ENCODE data around the gene EPHA7.

The EPHA7 gene

GRCh38 chr6:93294879-93295278, 124.5 kb downstream of the EPHA7 start:
- no peak for DNase-seq (ENCODE audit: low read depth)
- H3K4me3 ChIP-seq (ENCODE audit: low read length): no peak overlapping the region
- no peak for TF ChIP-seq CTCF (conservative IDR thresholded peaks at IDR 0.05; ENCODE audit: low read depth, low read length)

- no peak for DNase-seq (ENCODE audit: low read depth)
- no peak for TF ChIP-seq CTCF (conservative IDR thresholded peaks at IDR 0.05; ENCODE audit: low read depth, low read length)
- H3K4me3 ChIP-seq (ENCODE audit: low read length): no peak overlapping the region
Observed at GRCh38 chr6:93293872-93294271, 125.5 kb downstream of the EPHA7 start.

DNA sequence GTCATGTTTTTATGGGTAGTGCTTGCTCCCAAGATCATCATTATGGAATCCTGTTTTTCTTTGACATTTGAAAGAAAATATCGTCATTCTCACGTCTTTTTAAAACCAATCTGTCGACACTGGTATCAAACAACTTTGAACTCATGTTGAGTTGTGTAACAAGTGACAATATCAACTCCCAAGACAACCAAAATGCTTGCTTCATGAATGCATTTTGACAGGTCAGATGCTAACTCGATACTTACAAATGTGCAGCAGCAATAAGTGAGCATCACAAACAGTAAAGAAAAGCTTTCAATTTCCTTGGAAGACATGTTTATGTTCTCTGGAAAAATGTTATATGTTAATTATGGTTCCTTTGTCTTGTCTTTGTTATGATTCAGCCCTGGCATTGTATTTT, 125.9 kb downstream of the EPHA7 start:
- no peak for TF ChIP-seq CTCF (conservative IDR thresholded peaks at IDR 0.05; ENCODE audit: low read depth, low read length)
- no peak for DNase-seq (ENCODE audit: low read depth)
- no peak overlapping the region for H3K4me3 ChIP-seq (ENCODE audit: low read length)

- no peak for DNase-seq (ENCODE audit: low read depth)
- TF ChIP-seq CTCF (conservative IDR thresholded peaks at IDR 0.05; ENCODE audit: low read depth, low read length): no peak
- no peak overlapping the region for H3K4me3 ChIP-seq (ENCODE audit: low read length)
Observed at GRCh38 chr6:93282521-93283031, 136.8 kb downstream of the EPHA7 start.

DNA sequence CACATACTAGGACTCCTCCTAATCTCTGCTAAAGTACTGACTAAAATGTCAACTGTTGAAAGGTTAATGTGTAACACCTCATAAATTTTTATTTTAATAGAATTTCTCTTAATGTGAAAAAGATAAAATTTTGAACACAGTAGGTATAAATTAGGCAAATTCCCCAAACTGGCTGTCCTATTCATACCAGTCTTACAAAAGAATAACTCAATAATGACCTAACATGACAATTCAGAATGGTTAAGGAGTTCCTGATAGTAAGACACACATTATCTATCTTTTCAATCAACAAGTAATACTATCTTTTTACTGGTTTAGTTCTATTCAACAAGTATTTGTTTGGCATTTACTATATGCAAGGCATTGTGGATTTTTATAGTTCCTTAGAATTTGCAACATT, 141.1 kb downstream of the EPHA7 start:
- no peak overlapping the region for H3K4me3 ChIP-seq (ENCODE audit: low read length)
- TF ChIP-seq CTCF (conservative IDR thresholded peaks at IDR 0.05; ENCODE audit: low read depth, low read length): no peak
- no peak for DNase-seq (ENCODE audit: low read depth)

GRCh38 chr6:93272896-93273295, 146.5 kb downstream of the EPHA7 start:
- no peak for TF ChIP-seq CTCF (conservative IDR thresholded peaks at IDR 0.05; ENCODE audit: low read depth, low read length)
- no peak overlapping the region for H3K4me3 ChIP-seq (ENCODE audit: low read length)
- DNase-seq (ENCODE audit: low read depth): no peak

DNA sequence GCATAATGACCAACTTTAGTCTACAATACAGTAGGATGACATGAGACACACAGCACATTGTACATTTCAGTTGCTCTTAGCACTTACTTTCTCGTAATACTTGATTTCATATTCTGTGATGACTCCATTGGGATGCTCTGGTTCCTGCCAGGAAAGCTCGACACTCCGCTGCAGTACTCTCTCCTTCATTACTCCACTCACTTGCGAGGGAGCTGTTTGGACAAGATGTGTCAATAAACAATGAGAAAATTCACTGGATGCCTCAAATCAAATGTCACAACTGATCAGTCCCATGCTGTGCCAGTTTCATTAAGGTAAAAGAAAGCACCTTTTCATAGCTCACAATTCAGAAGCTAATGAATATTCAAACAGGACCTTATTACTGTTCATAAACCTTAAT, 147.1 kb downstream of the EPHA7 start:
- no peak for DNase-seq (ENCODE audit: low read depth)
- no peak overlapping the region for H3K4me3 ChIP-seq (ENCODE audit: low read length)
- TF ChIP-seq CTCF (conservative IDR thresholded peaks at IDR 0.05; ENCODE audit: low read depth, low read length): no peak

All from retinal pigment epithelial cell (primary cell).